Measurements from ENCODE around the gene PPA1.
"Not testable (repeated sequence)": the region's sequence is repeated elsewhere in the genome, so short reads cannot be mapped to it uniquely, and the experiment has no call there.

- TF ChIP-seq CTCF (IDR thresholded peaks at IDR 0.05; ENCODE audit: extremely low read depth in 1 of 2, insufficient read depth in 1 of 2, low read depth in 1 of 2, low read length in 2 of 2); MAX (IDR thresholded peaks at IDR 0.05; ENCODE audit: insufficient read depth, insufficient read length); POLR2AphosphoS5 (IDR thresholded peaks at IDR 0.05; ENCODE audit: insufficient read depth, low read depth, low read length); FOS (IDR thresholded peaks at IDR 0.05; ENCODE audit: borderline replicate concordance, insufficient read depth, low read length); GATA2 (IDR thresholded peaks at IDR 0.05; ENCODE audit: insufficient read depth, insufficient read length, low read depth, low read length): not testable (repeated sequence)
Measured at GRCh38 chr10:70239077-70239976, 6.1 kb upstream of the PPA1 start.
